ENCODE measurements around the gene WIPF3.
"Not testable (repeated sequence)": the region's sequence is repeated elsewhere in the genome, so short reads cannot be mapped to it uniquely, and the experiment has no call there.

WIPF3 gene

DNA sequence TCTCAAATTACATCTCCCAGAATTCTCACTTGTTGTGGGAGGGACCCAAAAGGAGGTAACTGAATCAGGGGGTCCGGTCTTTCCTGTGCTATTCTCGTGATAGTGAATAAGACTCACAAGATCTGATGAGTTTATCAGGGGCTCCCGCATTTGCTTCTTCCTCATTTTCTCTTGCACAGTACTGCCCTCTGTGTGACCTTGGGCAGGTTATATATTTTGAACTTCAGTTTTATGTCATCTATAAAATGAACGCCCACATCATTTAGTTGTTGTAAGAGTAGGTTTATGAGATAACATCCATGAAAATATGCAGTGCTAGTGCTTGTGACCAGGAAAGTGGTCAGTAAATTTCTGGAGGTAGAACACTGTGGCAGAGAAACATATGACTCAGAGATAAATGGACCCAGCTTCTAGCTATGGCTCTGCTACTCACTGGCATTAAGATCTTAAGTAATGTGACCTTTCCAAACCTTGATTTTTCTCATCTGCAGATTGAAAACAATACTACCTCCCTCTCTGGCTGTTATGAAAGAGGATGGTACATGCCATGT, 139.0 kb downstream of the WIPF3 start:
- no peaks in the 10 kb centered on the region for H3K27me3 Mint-ChIP-seq (ENCODE audit: low read depth)
- no peak overlapping the region for H3K4me3 Mint-ChIP-seq
- H3K36me3 Mint-ChIP-seq (ENCODE audit: low read depth), result no peaks in the 10 kb centered on the region
- no peak overlapping the region for H3K27ac Mint-ChIP-seq
- H3K4me1 Mint-ChIP-seq (ENCODE audit: low read depth), result no peaks in the 10 kb centered on the region
- H3K9me3 Mint-ChIP-seq, result no peaks in the 10 kb centered on the region

DNA sequence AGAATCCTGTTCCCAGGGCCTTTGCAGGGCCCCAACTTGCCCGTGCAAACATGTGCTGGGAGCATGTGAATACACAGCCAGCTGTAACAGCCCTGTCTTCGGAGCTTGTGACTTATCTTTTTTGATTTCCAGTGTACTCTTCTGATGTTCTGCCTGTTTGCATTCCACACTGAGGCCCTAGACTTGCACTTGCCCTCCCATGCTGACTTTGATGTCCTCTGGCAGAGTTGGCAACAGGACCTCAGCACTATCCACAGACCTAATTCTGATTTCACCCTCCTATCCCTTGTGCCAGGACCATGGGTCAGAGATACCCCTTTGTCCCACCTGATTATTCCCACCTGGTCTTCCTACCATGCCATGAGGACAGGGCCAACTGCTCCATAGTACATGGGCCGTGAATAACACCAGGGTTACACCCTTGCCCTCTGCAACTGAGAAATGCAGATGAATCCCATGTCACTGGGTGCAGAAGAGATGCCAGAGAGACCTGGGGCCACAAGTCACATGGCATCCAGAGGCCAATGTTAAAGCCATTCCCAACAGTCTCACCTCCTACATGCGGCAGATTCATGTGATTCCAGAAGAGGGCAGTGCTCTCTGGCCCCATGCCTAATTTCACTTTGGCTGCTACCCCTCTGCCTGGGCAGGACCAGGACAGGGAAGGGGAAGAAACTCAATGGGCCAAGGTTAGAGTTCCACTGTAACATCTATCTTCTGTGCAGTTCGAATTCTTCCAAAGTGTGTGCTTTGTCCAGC, 140.3 kb downstream of the WIPF3 start:
- H3K4me3 Mint-ChIP-seq, result no peak overlapping the region
- no peak overlapping the region for H3K27ac Mint-ChIP-seq
- no peaks in the 10 kb centered on the region for H3K4me1 Mint-ChIP-seq (ENCODE audit: low read depth)
- no peaks in the 10 kb centered on the region for H3K9me3 Mint-ChIP-seq
- H3K36me3 Mint-ChIP-seq (ENCODE audit: low read depth), result no peaks in the 10 kb centered on the region
- no peaks in the 10 kb centered on the region for H3K27me3 Mint-ChIP-seq (ENCODE audit: low read depth)

DNA sequence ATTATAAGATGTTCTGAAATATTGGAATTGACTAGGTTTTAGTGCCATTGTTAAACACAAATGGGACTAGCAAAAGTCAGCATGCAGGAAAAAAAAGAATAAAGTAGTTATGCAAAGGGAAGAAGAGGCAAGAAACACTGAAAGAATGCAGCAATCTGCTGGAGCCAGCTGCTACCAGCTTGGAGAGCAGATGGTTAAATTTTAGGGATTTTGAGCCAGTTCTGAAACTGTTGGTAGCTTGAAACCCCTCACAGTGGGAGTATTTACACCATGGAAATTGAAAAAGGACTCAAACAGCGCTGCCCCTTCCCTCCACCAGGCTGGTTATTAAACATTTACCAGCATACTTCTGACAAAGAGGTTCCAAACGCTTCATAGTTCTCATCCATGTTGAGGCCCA, 142.3 kb downstream of the WIPF3 start:
- no peaks in the 10 kb centered on the region for H3K9me3 Mint-ChIP-seq
- no peaks in the 10 kb centered on the region for H3K4me1 Mint-ChIP-seq (ENCODE audit: low read depth)
- H3K4me3 Mint-ChIP-seq, result no peak overlapping the region
- H3K27ac Mint-ChIP-seq, result no peak overlapping the region
- no peaks in the 10 kb centered on the region for H3K27me3 Mint-ChIP-seq (ENCODE audit: low read depth)
- no peaks in the 10 kb centered on the region for H3K36me3 Mint-ChIP-seq (ENCODE audit: low read depth)

DNA sequence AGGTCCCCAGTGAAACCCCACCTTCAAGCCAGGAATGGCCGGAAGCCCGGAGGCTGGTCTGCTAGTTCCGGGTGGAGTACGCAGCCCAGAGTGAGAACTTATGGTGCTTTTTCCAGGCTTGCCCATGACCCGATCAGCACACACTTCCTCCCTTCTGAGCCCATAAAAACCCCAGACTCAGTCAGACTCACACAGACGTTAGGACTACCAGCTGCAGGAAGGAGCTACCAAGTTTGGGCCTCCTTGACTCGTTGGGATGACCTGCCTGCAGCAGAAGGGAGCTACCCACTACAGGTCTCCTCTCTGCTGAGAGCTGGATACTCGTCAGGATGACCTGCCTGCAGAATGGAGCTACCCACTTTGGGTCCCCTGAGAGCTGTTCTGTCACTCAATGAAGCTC, 144.2 kb downstream of the WIPF3 start:
- H3K36me3 Mint-ChIP-seq (ENCODE audit: low read depth), result no peaks in the 10 kb centered on the region
- no peaks in the 10 kb centered on the region for H3K9me3 Mint-ChIP-seq
- H3K4me3 Mint-ChIP-seq, result no peak overlapping the region

DNA sequence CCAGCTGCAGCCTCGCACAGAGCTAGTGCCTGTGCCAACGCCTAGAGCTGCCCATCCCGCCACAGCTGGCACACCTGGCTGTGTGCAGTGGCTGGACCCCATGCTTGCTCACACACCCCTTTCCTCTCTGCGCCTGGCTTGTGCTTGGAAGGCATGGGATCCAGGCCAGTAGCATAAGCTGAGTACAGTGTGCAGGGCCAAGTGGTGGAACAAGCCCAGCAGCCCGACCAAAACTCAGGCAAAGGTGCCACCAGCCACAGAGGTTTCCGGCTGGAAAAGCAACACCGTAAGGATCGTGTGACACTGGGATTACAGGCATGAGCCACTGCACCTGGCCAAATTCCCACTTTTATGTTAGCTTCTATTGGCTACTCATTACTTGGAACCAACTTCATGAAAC, 144.9 kb downstream of the WIPF3 start:
- no peaks in the 10 kb centered on the region for H3K36me3 Mint-ChIP-seq (ENCODE audit: low read depth)

More for the DNA sequence above, 144.2 kb downstream of the WIPF3 start:
- Mint-ChIP-seq H3K27me3 (ENCODE audit: low read depth) (no peaks in the 10 kb centered on the region), H3K4me1 (ENCODE audit: low read depth) (peaks cover 2% of the 10 kb centered on the region), H3K27ac (no peak overlapping the region)

DNA sequence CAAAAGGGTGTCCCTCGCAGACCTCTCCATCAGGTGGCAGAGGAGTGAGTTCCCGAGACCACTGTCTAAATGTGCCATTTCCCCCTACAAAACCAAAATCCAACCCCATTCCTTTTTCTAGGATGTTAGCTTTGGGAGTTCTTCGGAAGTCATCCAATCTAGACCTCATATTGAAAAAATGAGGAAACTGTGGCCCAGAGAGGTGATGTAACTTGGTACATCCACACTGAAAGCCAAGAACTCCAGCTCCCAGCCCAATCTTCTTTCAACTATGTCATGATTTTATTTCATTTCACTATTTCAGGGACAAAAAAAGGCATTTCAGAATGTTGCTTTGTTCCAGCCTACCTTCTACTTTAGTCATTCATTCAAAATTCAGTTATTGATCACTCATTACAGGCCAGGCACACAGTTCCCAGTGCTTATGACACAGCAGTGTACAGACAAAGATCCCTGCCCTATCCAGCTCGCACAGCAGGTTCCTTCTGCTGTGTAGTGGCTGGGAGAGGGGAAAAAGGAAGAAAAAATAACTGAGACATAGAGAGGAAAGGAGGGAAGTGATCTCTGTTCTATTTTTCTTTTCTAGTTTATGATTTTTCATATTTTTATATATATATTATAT, 147.5 kb downstream of the WIPF3 start:
- Mint-ChIP-seq H3K4me1 (ENCODE audit: low read depth) (peaks cover 12% of the 10 kb centered on the region), H3K27me3 (ENCODE audit: low read depth) (peaks cover 5% of the 10 kb centered on the region), H3K9me3 (no peaks in the 10 kb centered on the region), H3K27ac (no peak overlapping the region), H3K4me3 (no peak overlapping the region), H3K36me3 (ENCODE audit: low read depth) (no peaks in the 10 kb centered on the region)

More for the DNA sequence above, 144.9 kb downstream of the WIPF3 start:
- H3K27ac Mint-ChIP-seq, result no peak overlapping the region
- no peaks in the 10 kb centered on the region for H3K9me3 Mint-ChIP-seq
- H3K27me3 Mint-ChIP-seq (ENCODE audit: low read depth), result no peaks in the 10 kb centered on the region
- peaks cover 9% of the 10 kb centered on the region for H3K4me1 Mint-ChIP-seq (ENCODE audit: low read depth)
- H3K4me3 Mint-ChIP-seq, result no peak overlapping the region

DNA sequence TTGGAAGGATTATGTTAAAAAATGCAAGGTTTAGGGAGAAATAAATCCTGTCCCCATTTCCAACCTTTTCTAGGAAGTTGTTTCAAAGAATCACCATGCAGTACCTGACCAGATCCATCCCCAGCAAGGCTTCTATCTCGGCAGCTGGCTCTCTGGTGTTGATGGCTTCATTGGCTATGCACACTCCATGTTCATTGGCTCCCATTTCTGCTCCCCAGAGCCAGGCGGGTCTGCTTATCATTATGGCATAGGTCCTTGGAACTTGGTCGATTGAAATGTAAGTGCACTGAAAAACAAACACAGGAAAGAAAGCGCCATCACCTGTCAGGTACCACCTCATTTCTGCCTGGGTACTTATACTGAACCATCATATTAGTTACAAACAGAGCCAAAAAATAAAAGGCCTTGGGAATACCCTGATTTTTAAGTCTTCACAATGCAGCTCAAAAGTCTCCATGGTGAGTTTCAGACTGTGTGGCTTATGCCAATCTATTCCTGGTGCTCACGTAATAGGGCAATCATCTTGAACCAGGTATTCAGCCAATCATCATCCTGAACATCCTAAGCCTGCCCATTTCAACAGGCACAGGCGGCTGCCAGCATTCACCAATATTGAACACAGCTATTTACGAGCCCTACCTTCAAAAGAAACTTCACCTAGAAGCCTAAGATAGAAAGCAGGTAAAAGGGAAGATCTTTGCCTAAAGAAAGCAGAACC, 148.9 kb downstream of the WIPF3 start:
- no peaks in the 10 kb centered on the region for H3K9me3 Mint-ChIP-seq
- H3K36me3 Mint-ChIP-seq (ENCODE audit: low read depth), result no peaks in the 10 kb centered on the region
- no peak overlapping the region for H3K27ac Mint-ChIP-seq
- H3K4me1 Mint-ChIP-seq (ENCODE audit: low read depth), result peaks cover 12% of the 10 kb centered on the region
- no peak overlapping the region for H3K4me3 Mint-ChIP-seq
- peaks cover 10% of the 10 kb centered on the region for H3K27me3 Mint-ChIP-seq (ENCODE audit: low read depth)

DNA sequence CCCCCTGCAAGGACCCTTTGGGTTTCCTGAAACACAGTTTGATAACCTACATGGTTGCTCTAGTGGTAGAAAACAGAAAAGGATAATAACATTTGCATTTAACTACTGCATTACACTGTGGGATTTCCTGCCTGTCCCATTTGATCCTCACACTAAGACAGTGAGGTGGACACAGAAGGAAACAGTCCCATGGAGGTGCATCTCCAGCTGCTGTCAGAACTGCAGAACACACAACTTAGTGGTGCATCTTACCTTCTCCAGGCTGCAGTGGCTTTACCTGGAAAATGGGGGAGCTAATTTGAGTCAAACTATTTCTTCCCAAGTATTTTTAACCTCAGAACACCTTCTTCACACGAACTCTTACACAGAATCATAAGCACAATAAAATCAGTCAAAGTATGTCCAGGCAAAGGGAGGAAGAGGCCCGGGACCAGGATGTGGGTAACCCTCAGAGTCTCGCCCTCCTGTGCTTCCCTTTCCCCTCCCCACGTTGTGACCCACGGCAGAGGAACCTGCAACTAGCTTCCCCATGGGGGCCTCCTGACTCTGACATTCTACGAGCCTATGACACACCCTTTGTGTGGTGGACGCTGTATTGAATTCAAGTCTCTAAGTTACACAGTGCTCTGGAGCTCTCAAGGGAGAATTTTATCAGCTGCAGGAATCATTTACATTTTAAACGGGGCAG, 149.6 kb downstream of the WIPF3 start:
- Mint-ChIP-seq H3K4me1 (ENCODE audit: low read depth) (peaks cover 12% of the 10 kb centered on the region), H3K36me3 (ENCODE audit: low read depth) (no peaks in the 10 kb centered on the region), H3K9me3 (no peaks in the 10 kb centered on the region), H3K4me3 (peak overlapping the region; percentile 11), H3K27me3 (ENCODE audit: low read depth) (peaks cover 10% of the 10 kb centered on the region), H3K27ac (peak overlapping the region; percentile 18)

DNA sequence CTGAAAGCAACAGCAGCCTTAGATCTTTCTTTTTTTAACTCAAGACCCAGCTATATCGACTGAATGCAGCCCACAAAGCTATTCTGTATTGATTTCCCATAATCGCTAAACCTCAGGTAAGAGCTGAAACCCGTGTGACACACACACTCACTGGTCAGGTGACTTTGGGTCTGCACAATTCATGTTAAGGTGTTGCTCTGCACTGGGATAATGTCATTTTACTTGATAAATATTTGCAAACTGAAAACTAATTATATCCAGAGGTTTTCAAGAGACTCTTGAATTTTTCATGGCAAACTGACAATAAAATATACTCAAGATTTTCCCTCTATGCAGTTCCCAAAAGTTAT, 150.2 kb downstream of the WIPF3 start:
- H3K4me3 Mint-ChIP-seq, result no peak overlapping the region
- no peaks in the 10 kb centered on the region for H3K9me3 Mint-ChIP-seq
- peaks cover 10% of the 10 kb centered on the region for H3K27me3 Mint-ChIP-seq (ENCODE audit: low read depth)
- H3K36me3 Mint-ChIP-seq (ENCODE audit: low read depth), result no peaks in the 10 kb centered on the region
- H3K27ac Mint-ChIP-seq, result peak overlapping the region; percentile 18
- peaks cover 12% of the 10 kb centered on the region for H3K4me1 Mint-ChIP-seq (ENCODE audit: low read depth)

DNA sequence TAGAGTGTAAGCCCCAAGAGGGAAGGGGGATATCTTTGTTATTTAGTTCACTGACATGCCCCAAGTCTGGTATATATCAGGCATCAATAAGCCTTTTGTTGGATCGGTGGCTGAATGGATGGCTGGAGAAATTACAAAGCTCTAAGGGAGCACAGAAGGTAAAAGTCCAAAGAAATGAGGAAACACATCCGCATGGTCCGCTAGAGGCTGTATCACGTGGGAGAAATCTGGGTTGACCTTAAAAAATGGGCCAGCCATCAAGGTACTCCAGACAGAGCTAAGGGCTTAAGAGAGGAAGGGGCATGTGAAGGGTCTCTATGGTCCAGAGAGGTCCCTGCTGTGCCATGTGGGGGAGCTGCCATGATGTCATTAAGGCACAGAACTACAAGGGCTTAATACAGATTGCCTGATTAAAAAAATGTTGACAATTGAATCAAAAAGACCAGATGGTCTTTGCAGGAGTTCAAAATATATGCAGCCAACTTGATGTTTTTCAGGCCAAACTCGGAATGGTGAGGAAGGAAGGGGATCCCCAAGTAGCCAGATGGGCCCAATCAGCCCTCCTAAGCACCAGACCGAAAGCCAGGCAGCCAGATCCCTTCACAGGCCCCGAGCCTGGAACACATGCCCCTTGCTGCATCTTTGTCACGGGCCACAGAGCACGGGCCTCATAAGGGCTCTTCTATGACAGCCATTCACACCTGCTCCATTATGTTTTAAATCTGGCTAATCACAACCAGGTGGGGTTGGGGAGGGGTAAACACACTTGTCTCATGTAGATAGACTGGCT, 151.4 kb downstream of the WIPF3 start:
- Mint-ChIP-seq H3K4me1 (ENCODE audit: low read depth) (peaks cover 12% of the 10 kb centered on the region), H3K27ac (no peak overlapping the region), H3K4me3 (no peak overlapping the region), H3K27me3 (ENCODE audit: low read depth) (peaks cover 10% of the 10 kb centered on the region), H3K9me3 (no peaks in the 10 kb centered on the region), H3K36me3 (ENCODE audit: low read depth) (no peaks in the 10 kb centered on the region)

DNA sequence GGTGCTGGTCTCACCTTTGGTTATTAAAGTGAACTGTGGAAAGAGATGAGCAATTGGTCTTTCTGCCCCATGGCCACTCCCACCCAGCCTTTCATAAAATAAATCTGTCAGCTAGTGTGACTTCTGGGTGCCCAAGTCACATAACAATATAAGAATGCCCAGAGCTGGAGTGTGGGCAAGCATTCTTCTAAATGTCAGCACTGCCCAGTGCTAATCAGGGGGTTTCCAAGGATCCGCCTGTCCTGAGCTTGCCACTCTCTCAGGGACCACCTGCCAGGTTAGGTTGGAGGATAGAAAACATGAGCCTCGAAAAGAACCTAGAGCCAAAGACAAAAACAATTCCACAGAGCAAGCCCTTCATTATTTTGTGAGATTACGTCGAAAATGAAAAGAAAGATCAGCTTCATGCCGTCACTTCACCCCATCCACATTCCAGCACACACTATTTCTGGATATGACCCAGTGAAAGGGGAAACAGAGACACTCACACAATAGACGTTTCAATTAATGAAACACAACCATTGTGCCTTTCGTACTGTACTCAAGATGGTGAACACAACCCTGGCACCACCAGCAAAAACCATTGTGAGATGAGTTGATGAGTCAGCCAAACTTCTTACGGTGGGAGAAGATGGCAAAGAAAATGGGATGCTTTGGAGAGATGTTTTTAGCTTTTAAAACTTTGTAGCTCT, 152.5 kb downstream of the WIPF3 start:
- Mint-ChIP-seq H3K27ac (no peak overlapping the region), H3K4me3 (no peak overlapping the region), H3K36me3 (ENCODE audit: low read depth) (no peaks in the 10 kb centered on the region), H3K9me3 (no peaks in the 10 kb centered on the region), H3K27me3 (ENCODE audit: low read depth) (peaks cover 10% of the 10 kb centered on the region), H3K4me1 (ENCODE audit: low read depth) (peaks cover 12% of the 10 kb centered on the region)

DNA sequence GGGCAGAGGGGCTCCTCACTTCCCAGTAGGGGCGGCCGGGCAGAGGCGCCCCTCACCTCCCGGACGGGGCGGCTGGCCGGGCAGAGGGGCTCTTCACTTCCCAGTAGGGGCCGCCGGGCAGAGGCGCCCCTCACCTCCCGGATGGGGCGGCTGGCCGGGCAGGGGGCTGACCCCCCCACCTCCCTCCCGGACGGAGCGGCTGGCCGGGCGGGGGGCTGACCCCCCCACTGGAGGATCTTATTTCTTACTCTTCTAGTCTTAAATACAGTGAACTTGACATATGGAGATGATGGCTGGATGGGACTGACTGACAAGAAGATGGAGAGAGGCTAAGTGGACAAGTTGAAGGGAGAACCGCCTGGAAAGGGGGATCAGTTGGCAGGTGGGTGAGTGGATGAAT, 155.3 kb downstream of the WIPF3 start:
- H3K27ac Mint-ChIP-seq; H3K9me3 Mint-ChIP-seq; H3K36me3 Mint-ChIP-seq (ENCODE audit: low read depth); H3K4me3 Mint-ChIP-seq; H3K4me1 Mint-ChIP-seq (ENCODE audit: low read depth): not testable (repeated sequence)
- H3K27me3 Mint-ChIP-seq (ENCODE audit: low read depth), result peaks cover 19% of the 10 kb centered on the region

DNA sequence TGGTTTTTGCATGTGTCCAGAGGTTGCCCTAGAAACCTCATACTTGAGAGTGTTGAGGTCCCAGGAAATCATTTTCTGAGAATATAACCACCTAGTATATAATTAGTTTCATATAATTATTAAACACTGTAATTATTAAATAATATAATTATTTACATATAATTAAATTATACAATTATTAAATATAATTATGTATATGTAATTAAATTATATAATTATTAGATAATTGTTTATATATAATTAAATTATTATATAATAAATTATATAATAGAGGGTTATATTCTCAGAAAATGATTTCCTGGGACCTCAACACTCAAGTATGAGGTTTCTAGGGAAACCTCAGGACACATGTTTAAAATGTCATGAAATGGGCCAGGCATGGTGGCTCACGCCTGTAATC, 155.7 kb downstream of the WIPF3 start:
- Mint-ChIP-seq H3K9me3 (no peaks in the 10 kb centered on the region), H3K4me3 (no peak overlapping the region), H3K4me1 (ENCODE audit: low read depth) (no peaks in the 10 kb centered on the region), H3K36me3 (ENCODE audit: low read depth) (no peaks in the 10 kb centered on the region), H3K27me3 (ENCODE audit: low read depth) (peaks cover 19% of the 10 kb centered on the region), H3K27ac (no peak overlapping the region)

Data from T-helper 1 cell treated with Interleukin-12 subunit alpha and Interleukin-12 subunit beta and Interleukin-4 antibody, amounts not matched to agents 30 μg/mL and 1 μg/mL, for 36 hours (primary cell).